ENCODE data around the gene ATRNL1. TPM values are rescaled to one million over a fixed set of nuclear protein-coding genes. Genes with fewer than 3 reads are reported as not detected.

The ATRNL1 gene
- total and polyA plus RNA-seq, 2 of the 8 experiments (the other 6 are each of a cell fraction or from before 2014, with no cell fraction given), result 5.1 to 17.6 TPM

GRCh38 chr10:115250784-115251183 is 157.6 kb downstream of the ATRNL1 start:
- Histone ChIP-seq H2AFZ (ENCODE audit: low read length) (no peak overlapping the region), H3K4me1 (replicated peaks in 1 of 4; ENCODE audit: control insufficient read depth in 3 of 4, insufficient read depth in 4 of 4, low read length in 3 of 4) (no peaks in the 10 kb centered on the region)

More at GRCh38 chr10:115250784-115251183, 157.6 kb downstream of the ATRNL1 start:
- Histone ChIP-seq H3K27me3 (replicated peaks in 1 of 4; ENCODE audit: control insufficient read depth in 3 of 4, extremely low read depth in 1 of 4, insufficient read depth in 3 of 4, low read length in 3 of 4) (no peaks in the 10 kb centered on the region), H2AK5ac (ENCODE audit: low read depth, low read length) (no peak overlapping the region), H3K27ac (ENCODE audit: low read depth, low read length) (no peak overlapping the region), H3K4me3 (ENCODE audit: extremely low read depth in 1 of 4, insufficient read depth in 2 of 4, low read depth in 3 of 4, low read length in 4 of 4) (no peak overlapping the region), H3K4ac (replicated peaks; ENCODE audit: insufficient read length, low read depth, low read length) (no peak overlapping the region), H3K18ac (ENCODE audit: extremely low read depth, low read length) (no peak overlapping the region), H2BK5ac (ENCODE audit: low read depth, low read length) (no peak overlapping the region), H4K8ac (ENCODE audit: extremely low read depth, insufficient read depth, low read length) (no peak overlapping the region), H2BK20ac (ENCODE audit: low read length) (no peak overlapping the region), H2BK15ac (ENCODE audit: low read length) (no peak overlapping the region), H3K14ac (ENCODE audit: insufficient read length) (no peak overlapping the region), H3K9ac (replicated peaks in 1 of 4; ENCODE audit: extremely low read depth in 1 of 4, low read depth in 3 of 4, low read length in 3 of 4) (no peak overlapping the region), H3K23me2 (ENCODE audit: low read depth, low read length) (no peaks in the 10 kb centered on the region), H3K23ac (ENCODE audit: insufficient read length) (no peak overlapping the region), H3K4me2 (ENCODE audit: insufficient read depth in 1 of 2, low read depth in 2 of 2, low read length in 2 of 2) (no peak overlapping the region), H4K5ac (ENCODE audit: insufficient read length, low read depth, low read length) (no peak overlapping the region), H3K36me3 (ENCODE audit: control insufficient read depth in 2 of 4, insufficient read depth in 4 of 4, low read length in 3 of 4) (no peaks in the 10 kb centered on the region), H2BK12ac (ENCODE audit: low read depth, low read length) (no peak overlapping the region), H3K56ac (replicated peaks; ENCODE audit: insufficient read length, low read depth, low read length) (no peak overlapping the region), H3K79me1 (ENCODE audit: low read depth, low read length) (no peaks in the 10 kb centered on the region), H4K91ac (replicated peaks; ENCODE audit: insufficient read length, low read length) (no peak overlapping the region), H3K79me2 (ENCODE audit: control insufficient read depth in 1 of 2, insufficient read depth in 2 of 2, low read length in 2 of 2) (no peaks in the 10 kb centered on the region), H2BK120ac (replicated peaks; ENCODE audit: low read depth, low read length) (no peak overlapping the region), H4K20me1 (replicated peaks in 1 of 2; ENCODE audit: control insufficient read depth in 1 of 2, insufficient read depth in 2 of 2, low read length in 2 of 2) (no peaks in the 10 kb centered on the region), H3K9me3 (ENCODE audit: insufficient read depth in 2 of 2, low read depth in 1 of 2, low read length in 1 of 2) (no peaks in the 10 kb centered on the region)
- 90% methylated on average over 3 of the region's 3 CpGs; no CpG with 5 or more reads in 1 of the 2 experiments for WGBS, 2 experiments (ENCODE audit: extremely low coverage in 1 of 2, insufficient coverage in 1 of 2, insufficient read length in 1 of 2, insufficient replicate concordance in 2 of 2, low coverage in 1 of 2, low lambda C conversion rate in 2 of 2, missing lambda C conversion rate in 1 of 2)
- ChIA-PET CTCF (ENCODE audit: partially characterized antibody) (interaction anchor here (0.8 to 1.4 kb wide), 2 partner anchors 11 kb away, joined by 3 to 7 read pairs; no protein-coding TSS in a partner anchor), POLR2A (ENCODE audit: partially characterized antibody) (no interaction called here)
- FAIRE-seq, result no peak
- no peak for DNase-seq (ENCODE audit: low read depth in 1 of 2, low spot score in 2 of 2)
- no peak for TF ChIP-seq KDM4A (IDR thresholded peaks at IDR 0.05; ENCODE audit: low read depth, low read length, severe bottlenecking)
- TF ChIP-seq RNF2 (IDR thresholded peaks at IDR 0.05; ENCODE audit: borderline replicate concordance, low read depth, low read length, missing control alignments, poor library complexity, severe bottlenecking), result no peak
- TF ChIP-seq CEBPB (IDR thresholded peaks at IDR 0.05; ENCODE audit: low read depth, low read length), result no peak
- TF ChIP-seq YY1 (IDR thresholded peaks at IDR 0.05; ENCODE audit: low read depth, low read length), result no peak
- no peak for TF ChIP-seq CHD2 (IDR thresholded peaks at IDR 0.05; ENCODE audit: low read length)
- no peak for TF ChIP-seq KDM1A (IDR thresholded peaks at IDR 0.05; ENCODE audit: borderline replicate concordance, low read length)
- TF ChIP-seq KDM5A (IDR thresholded peaks at IDR 0.05; ENCODE audit: low read length), result no peak
- TF ChIP-seq PHF8 (conservative IDR thresholded peaks at IDR 0.05; ENCODE audit: low read depth, low read length), result no peak
- no peak for TF ChIP-seq CBX8 (IDR thresholded peaks at IDR 0.05; ENCODE audit: borderline replicate concordance, low read depth, low read length)
- TF ChIP-seq FOSL1 (IDR thresholded peaks at IDR 0.05; ENCODE audit: insufficient read depth, low read depth, low read length), result no peak

Measured in H1 (cell line).